Left ventricle myocardium inferior (tissue), 1 donor: ENCODE data around the gene MAN2B2. TPM values are rescaled to one million over a fixed set of nuclear protein-coding genes. Genes with fewer than 3 reads are reported as not detected.
"Not testable (repeated sequence)": the region's sequence is repeated elsewhere in the genome, so short reads cannot be mapped to it uniquely, and the experiment has no call there.

Experiments
- DNase-seq: peaks from one replicate; pipeline ENCODE4 v3.0.0-alpha.2; 2020
- H3K27ac ChIP-seq: fragments of 200-600 bp; replicated peaks from 2 replicates; pipeline ENCODE4 v1.8.0; 2021
- H3K27me3 ChIP-seq: fragments of 200-600 bp; 2 replicates; pipeline ENCODE4 v1.8.0; 2021; ENCODE audit warnings: low read depth
- H3K36me3 ChIP-seq: fragments of 200-600 bp; 2 replicates; pipeline ENCODE4 v1.8.0; 2021
- H3K4me1 ChIP-seq: fragments of 200-600 bp; 2 replicates; pipeline ENCODE4 v1.8.0; 2021
- H3K4me3 ChIP-seq: fragments of 200-600 bp; 2 replicates; pipeline ENCODE4 v1.8.0; 2021; ENCODE audit warnings: mild to moderate bottlenecking, moderate library complexity
- H3K9me3 ChIP-seq: fragments of 200-600 bp; replicated peaks from 2 replicates; pipeline ENCODE4 v1.8.0; 2021
- CTCF ChIP-seq: fragments of 200-600 bp; IDR thresholded peaks from 2 replicates; pipeline ENCODE4 v1.8.0; 2021; ENCODE audit warnings: antibody characterized with exemption, mild to moderate bottlenecking, borderline replicate concordance
- intact Hi-C: fragments of 100-400 bp; cut with micrococcal nuclease; formaldehyde crosslinking; loops from one replicate; pipeline ENCODE4 v1.11.0; 2022
- total RNA-seq: library from RNA; stranded (reverse); fragmentation: NEBNext Ultra II Directional; extraction: Animal tissue kit (Norgen Biotek cat#: 25700); gene quantifications from one replicate; pipeline ENCODE4 v1.2.1, GENCODE V29; 2021
- donor health status: DM: no; HTN: yes; CAD: no; lungs with severe emphysema.

Gene MAN2B2
- total RNA-seq, 1 donor from 2014 or later: 18.5 TPM

DNA sequence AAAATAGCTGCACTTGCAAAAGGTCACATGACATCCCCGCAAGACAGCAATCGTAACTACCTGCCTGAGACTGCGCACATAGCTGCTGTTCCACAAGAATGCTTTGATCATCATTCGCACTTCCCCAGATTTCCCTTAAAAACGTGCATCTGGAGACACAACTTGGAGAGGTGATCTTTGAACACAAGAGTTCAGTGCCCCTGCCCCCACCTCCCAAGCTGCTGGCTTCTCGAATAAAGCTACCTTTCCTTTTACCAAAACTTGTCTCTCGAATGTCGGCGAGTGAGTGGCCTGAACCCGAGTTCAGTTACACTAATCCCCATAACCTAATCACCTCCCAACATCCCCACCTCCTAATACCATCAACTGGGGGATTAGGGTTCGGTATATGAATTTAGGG lies 51.1 kb downstream of the MAN2B2 start:
- DNase-seq: no peak
- H3K4me3 ChIP-seq: no peak overlapping the region
- intact Hi-C loops: no loop called here
- no peaks in the 10 kb centered on the region for H3K36me3 ChIP-seq
- no peaks in the 10 kb centered on the region for H3K4me1 ChIP-seq
- H3K9me3 ChIP-seq: no peaks in the 10 kb centered on the region
- H3K27me3 ChIP-seq: no peaks in the 10 kb centered on the region
- no peak overlapping the region for H3K27ac ChIP-seq
- TF ChIP-seq CTCF: no peak

DNA sequence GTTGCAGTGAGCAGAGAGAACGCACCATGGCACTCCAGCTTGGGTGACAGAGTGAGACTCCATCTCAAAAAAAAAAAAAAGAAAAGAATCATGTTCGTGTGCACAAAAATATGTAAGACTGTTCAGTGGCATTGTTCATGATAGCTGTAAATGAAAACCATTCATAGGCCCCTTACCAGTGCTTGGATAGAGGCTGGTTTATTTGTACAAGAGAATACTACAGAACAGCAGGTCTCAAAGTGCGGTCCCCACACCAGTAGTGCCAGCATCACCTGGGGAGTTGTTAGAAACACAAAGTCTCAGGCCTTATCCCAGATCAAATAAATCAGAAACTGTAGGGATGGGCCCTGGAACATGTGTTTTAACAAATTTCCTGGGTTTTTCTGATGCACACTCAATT lies 52.8 kb downstream of the MAN2B2 start:
- Histone ChIP-seq H3K9me3 (no peaks in the 10 kb centered on the region), H3K4me3 (no peak overlapping the region), H3K27me3 (no peaks in the 10 kb centered on the region), H3K27ac (no peak overlapping the region), H3K4me1 (no peaks in the 10 kb centered on the region), H3K36me3 (no peaks in the 10 kb centered on the region)
- intact Hi-C loops: no loop called here
- TF ChIP-seq CTCF: no peak
- no peak for DNase-seq

DNA sequence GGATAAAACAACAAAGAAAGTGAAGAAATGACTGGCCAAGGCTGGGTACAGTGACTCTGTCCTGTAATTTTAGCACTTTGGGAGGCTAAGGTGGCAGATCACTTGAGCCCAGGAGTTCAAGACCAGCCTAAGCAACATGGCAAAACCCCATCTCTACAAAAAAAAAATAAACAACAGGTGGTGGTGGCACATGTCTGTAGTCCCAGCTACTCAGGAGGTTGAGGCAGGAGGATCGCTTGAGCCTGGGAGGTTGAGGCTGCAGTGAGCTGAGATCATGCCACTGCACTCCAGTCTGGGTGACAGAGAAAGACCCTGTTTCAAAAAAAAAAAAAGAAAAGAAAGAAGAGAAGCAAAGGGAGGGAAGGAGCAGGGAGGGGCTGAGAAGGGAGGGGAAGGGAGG lies 53.5 kb downstream of the MAN2B2 start:
- H3K36me3 ChIP-seq, DNase-seq, H3K4me3 ChIP-seq, intact Hi-C loops, H3K27me3 ChIP-seq, H3K9me3 ChIP-seq, H3K4me1 ChIP-seq, H3K27ac ChIP-seq: not testable (repeated sequence)

GRCh38 chr4:6632125-6632524 lies 57.1 kb downstream of the MAN2B2 start:
- no peaks in the 10 kb centered on the region for H3K9me3 ChIP-seq
- DNase-seq: no peak
- H3K4me3 ChIP-seq: no peak overlapping the region
- no peak overlapping the region for H3K27ac ChIP-seq
- no peaks in the 10 kb centered on the region for H3K4me1 ChIP-seq
- no peak for TF ChIP-seq CTCF
- H3K27me3 ChIP-seq: no peaks in the 10 kb centered on the region
- no peaks in the 10 kb centered on the region for H3K36me3 ChIP-seq
- intact Hi-C loops: no loop called here

DNA sequence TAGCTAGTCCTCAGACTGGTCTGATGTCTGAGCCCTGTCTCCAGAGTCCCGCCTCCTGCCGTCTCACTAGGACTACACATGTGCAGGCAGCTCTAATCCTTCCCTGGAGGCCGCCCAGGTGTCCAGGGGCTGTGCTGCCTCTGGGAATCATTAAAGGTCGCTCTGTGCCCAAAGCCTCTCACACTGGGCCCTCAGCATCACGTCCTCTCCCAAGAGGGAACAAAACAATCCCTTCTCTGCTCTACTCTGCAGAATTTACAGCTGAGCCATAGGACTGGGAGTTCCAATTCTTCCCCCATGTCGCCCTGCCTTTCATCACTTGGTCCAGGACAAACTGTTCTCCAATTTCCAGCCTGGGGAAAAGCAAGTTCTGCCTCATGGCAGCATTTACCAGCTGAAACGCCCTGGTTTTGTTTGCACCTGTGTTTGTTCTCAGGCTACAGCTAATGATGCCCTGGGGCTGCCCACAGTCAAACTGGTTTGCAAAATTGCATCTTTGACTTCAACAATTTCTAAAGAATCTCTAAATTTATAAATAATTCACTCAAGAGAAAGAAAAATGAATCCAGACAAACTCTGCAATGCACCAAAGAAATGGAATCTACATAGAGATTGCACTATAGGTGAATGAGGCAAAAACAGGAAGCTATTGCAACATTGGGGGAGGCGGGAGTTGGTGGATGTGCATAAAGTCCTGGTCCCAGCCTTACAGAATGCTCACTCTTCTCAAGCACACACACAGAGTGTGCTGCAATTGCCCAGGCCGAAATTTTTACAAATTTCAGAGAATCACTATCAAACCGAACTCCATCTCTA lies 58.3 kb downstream of the MAN2B2 start:
- no peak for DNase-seq
- Histone ChIP-seq H3K27ac (no peak overlapping the region), H3K27me3 (no peaks in the 10 kb centered on the region), H3K36me3 (no peaks in the 10 kb centered on the region), H3K4me3 (no peak overlapping the region), H3K4me1 (no peaks in the 10 kb centered on the region), H3K9me3 (no peaks in the 10 kb centered on the region)
- no peak for TF ChIP-seq CTCF
- intact Hi-C loops: no loop called here

- TF ChIP-seq CTCF: no peak
- no peak for DNase-seq
- Histone ChIP-seq H3K9me3 (no peaks in the 10 kb centered on the region), H3K36me3 (no peaks in the 10 kb centered on the region), H3K4me3 (no peak overlapping the region), H3K27ac (no peak overlapping the region), H3K27me3 (no peaks in the 10 kb centered on the region), H3K4me1 (peaks cover 8% of the 10 kb centered on the region)
- intact Hi-C loops: no loop called here
Measured at GRCh38 chr4:6634746-6635145, 59.8 kb downstream of the MAN2B2 start.
